Renal cortical epithelial cell (primary cell): ENCODE measurements around the gene PDZD4. TPM values are rescaled to one million over a fixed set of nuclear protein-coding genes. Genes with fewer than 3 reads are reported as not detected.

ENCODE experiments used
- DNase-seq: peaks from one replicate; pipeline ENCODE4 v3.0.0-alpha.2; 2011; ENCODE audit warnings: low read depth
- total RNA-seq: library from RNA; depleted of rRNA; stranded (reverse); fragments of >200 nt; gene quantifications from 2 replicates; pipeline ENCODE4 v1.2.3, GENCODE V29; 2014

PDZD4 gene
- total RNA-seq, 1 donor from 2014 or later, result 0.30 TPM

GRCh38 chrX:153812220-153812619 lies 18.1 kb downstream of the PDZD4 start:
- DNase-seq, result no peak

- DNase-seq, result no peak
Observed at GRCh38 chrX:153807976-153808375, 22.4 kb downstream of the PDZD4 start.

DNA sequence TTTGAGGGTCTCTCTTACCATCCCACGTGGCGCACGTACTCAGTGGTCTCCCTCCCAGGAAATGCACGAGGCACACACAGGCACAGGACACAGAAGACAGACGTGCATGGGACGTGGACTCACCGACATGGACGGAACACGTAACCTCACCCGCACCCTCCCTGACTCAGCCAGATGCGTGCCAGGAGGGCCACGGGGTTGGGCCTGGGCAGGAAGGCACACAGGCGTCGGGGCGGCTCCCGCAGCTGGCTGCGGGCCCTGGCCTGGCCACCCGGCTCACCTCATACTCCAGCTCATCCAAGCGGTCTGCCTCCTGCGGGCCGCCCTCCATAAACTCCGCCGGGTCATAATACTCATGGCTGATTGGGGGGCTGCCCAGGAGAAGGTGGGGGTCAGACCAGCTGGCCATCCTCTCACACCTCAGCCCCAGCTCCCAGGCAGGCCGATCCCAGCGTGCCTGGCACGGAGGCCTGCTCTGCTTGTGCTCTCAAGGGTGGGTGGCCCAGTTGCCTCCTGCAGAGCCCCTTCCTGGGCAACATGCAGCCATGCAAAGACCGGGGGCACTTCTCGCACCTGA lies 23.3 kb downstream of the PDZD4 start:
- no peak for DNase-seq

DNA sequence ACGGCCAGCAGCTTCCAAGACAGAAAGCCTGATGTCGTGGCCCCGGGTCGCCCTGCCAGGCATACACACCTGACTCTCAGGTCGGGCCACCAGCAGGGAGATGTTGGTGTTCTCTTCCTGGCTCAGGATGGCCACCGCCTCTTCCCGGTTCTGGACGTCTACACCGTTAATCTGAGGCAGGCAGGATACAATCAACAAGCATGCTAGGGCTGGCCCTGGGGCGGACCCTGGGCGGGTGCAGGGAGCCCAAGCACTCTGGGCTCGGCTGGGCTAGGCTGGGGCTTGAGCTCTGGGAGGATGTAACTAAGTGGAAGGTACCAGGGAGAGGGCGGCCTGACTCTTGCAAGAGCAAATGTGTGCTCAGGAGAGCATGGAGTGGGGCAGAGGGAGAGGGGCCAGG lies 24.9 kb downstream of the PDZD4 start:
- DNase-seq, result no peak

DNA sequence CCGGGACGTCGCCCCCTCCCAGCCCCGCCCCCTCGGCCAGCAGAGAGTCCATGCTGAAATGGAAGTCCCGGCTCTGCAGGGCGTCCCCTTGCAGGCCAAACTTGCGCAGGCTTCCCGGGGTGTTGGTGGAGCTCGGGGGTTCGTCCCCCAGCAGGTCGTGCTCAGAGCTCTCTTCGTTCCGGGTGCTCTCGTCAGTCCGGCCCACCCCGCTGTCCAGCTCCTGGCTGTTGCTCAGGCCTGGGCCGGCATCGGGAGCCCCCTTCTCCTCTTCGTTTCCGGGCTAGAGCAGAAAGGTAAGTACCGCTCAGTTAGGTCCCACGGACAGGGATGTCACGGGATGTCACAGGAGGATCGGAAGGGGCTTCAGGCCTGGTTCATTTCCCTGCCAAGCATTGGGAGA lies 25.7 kb downstream of the PDZD4 start:
- DNase-seq, result no peak

DNA sequence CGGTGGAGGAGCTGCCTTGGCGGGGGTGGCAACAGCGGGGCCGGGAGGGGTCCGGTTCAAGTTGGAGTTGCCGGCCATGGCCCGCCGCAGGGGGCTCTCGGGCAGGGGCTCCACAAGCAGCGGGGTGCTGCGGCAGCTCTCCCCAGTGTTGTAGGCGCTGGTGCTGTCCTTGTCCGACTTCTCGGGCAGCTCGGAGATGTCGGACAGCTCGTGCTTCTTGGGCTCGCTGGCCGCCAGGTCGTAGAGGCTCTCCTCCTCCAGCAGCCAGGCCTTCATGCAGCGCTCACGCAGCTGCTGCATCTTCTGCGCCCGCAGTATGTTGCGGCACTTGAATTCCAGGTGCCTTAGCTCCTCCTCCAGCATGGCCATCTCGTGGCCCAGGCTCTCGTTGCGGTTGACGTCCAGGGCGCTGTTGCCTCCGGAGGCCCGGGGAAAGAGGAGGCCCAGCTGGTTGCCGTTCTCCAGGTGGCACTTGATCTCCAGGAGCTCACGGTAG lies 26.2 kb downstream of the PDZD4 start:
- no peak for DNase-seq

- DNase-seq, result no peak
Observed at GRCh38 chrX:153803211-153804099, 26.9 kb downstream of the PDZD4 start.

DNA sequence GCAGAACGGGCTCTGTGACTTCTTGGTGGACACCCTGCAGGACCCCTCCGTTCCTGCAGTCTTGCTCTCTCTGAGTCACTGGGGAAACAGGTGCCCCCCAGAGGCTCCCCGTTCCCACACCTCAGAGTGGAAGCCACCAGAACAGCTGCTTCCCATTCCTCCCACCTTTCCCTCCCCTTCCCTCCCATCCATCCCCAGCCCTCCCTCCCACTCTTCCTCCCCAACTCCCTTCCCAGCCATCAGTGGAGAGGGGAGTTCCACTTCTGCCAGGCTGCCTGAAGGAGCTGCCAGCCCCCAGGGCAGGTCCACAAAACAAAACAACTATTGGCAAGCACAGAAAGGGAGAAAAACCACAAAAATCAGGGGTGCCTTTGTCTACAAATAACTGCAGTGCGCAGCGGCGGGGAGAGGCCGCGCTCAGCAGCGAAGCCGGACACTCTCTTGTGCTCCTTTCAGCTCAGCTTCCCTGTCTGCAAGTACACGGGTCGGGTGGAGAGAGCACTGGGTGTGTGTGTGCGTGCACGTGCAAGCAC lies 27.8 kb downstream of the PDZD4 start:
- no peak for DNase-seq

- no peak for DNase-seq
Observed at GRCh38 chrX:153801669-153802068, 28.7 kb downstream of the PDZD4 start.

DNA sequence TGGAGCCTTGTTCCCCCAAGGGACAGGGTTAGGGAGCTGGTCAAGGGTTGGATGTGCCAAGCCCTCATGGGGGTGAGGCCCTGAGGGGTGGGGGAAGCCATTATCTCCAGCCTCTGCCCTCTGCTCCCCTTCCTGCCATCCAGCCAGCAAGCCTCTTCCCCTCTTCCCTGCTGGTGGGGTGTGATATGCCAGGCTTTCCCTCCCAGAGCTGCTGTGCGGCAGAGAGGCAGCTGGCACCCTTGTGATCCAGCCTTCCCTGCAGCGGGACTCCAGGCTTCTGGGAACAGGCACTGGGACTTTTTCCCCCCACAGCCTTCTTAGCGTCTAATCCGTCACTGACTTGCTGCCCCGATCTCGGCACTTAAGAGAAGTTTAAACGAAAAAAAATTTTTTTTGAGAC lies 29.6 kb downstream of the PDZD4 start:
- DNase-seq, result no peak

- DNase-seq, result no peak
Observed at GRCh38 chrX:153800177-153800722, 30.1 kb downstream of the PDZD4 start.

DNA sequence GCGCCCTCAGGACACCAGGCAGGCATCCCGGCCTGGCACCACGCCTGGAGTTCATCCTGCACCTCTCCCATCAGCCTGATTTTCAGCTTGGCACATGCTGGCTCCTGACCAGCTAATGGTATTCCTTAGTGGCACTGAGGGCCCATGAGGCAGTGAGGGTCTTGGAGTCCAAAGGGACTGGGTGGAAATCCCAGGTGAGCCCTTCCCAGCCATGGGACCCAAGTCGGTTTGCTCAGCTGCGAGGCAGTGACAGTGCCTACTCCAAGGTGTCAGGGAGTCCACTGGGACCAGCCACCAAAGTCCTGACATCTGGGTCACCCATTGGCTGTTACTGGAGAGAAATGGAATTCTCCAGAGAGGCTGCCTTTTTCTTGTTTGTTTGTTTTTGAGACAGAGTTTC lies 31.0 kb downstream of the PDZD4 start:
- no peak for DNase-seq

- no peak for DNase-seq
Observed at GRCh38 chrX:153797415-153798015, 32.8 kb downstream of the PDZD4 start.

DNA sequence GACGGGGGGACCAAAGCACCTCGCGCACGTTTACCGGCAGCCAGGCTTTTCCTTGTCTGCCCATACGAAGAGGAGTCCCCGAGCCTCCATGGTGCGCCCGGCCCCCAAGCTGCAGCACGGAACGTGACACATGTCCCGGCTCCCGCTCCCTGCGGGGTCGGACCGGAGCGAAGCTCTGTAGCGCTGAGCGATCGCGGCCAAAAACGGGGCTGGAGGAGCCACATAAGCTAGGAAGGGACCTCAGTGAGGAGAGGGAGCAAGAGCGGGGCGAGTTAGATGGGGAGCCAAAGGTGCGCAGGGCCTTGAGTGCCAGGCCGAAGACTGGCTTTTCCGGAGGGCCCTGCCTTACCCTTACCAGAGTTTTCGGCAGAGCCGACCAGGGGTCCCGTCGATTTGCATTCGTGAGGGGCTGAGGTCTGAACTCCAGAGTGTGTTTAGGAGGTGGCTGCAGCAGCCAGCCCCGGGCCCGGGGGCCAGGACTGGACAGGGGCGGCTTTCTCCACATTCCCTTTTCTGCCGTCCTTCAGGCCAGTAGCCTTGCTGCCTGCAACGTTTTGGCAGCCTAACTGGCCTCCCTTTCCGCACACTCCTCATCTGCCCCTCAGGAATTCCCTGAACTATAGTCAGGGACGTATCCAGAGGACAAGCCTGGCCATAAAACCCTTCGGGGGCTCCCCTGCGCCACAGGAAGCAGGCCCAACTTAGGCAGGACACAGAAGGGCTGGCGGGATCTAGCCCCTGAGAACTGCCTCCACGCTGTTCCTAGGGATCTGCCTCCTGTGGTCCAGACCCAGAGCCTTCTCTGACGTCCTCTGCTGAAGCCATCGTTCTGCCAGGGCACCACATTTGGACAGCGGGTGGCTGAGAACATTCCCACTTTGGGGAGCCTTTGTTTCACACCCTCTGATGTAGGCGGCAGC lies 35.2 kb downstream of the PDZD4 start:
- DNase-seq, result no peak

DNA sequence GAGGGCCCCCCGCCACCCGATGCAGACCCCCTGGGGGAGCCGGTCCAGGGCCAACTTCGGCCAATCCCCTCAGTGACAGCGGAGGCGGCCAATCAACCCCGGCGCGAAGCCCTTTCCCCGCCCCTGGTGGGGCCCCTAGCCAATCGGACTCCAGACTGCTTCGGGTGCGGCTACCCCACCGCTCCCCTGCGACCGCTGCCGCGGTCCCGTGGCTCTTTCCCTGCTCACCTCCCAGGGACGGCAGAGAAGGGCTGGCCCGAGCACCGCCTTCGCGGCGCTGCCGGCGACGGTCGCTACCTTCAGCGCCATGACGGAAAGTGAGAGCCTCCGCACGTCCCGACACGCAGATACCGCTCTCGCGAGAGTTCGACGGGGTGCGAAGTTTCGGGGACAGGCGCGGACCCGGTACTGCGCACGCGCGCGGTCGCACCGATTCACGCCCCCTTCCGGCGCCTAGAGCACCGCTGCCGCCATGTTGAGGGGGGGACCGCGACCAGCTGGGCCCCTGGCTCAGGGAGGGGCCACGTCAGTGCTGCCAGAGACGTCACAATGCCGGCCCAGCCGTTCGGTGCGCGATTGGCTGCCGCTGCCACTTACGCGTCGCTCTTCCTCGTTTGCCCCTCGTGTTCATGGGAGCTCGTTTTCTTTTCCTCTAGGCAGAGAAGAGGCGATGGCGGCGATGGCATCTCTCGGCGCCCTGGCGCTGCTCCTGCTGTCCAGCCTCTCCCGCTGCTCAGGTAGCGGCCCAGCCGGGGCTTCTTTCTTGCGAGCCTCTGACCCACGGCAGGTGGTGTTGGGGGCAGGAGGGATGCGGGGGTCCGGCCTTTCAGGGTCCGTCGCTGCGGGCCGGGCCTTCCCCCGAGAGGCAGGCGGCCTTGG lies 36.1 kb downstream of the PDZD4 start, which contains the start of the genes IDH3G and SSR4:
IDH3G (minus strand) TSS at position 358 of the 879 bp plus-strand sequence; CDS start at position 309, 49 bp downstream.
SSR4 (plus strand) TSS at position 651 of the 879 bp plus-strand sequence; CDS start at position 671, 20 bp downstream.
- DNase-seq, result peak; percentile 80

DNA sequence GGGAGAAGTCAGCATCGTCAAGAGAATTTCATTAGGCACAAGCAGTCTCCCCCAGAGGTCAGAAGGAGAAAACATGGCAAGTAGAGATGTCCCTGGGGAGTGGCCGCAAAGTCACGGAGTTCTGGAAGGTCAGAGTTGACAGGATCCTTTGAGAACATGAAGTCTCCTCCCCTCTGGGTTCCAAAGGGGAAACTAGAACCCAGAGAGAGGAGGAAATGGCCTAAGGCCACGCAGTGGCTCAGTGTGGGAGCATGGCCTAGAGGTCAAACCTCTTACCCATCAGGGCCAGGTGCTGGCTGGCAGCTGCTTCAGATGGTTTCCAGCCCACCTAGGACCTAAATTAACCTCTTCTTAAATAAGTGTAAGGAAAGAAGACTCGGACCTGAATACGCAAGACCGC lies 37.1 kb downstream of the PDZD4 start:
- DNase-seq, result no peak

- no peak for DNase-seq
Observed at GRCh38 chrX:153792368-153792767, 38.0 kb downstream of the PDZD4 start.

- no peak for DNase-seq
Observed at GRCh38 chrX:153791104-153791852, 39.1 kb downstream of the PDZD4 start.

DNA sequence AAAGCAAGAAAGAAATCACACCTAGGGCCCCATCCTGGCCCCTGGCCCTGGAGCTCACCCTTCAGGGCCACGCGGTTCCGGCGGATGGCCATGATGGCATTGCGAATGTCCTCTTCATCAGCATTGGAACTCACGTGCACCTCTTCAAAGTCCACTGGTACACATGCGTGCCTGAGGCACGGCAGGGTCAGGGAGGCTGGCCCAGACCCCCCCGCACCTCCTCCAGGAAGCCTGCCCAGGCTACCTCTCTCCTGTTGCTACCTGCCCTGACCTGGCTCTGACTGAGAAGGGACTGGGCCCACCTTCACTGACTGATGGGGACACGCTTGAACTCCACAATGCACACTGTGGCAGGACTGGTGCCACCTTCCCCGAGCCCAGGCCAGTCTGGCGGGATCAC lies 40.7 kb downstream of the PDZD4 start:
- DNase-seq, result no peak
